Stimulated activated CD4-positive, alpha-beta T cell treated with anti-CD3 and anti-CD28 coated beads, Interleukin-15, amount 100 ng/mL, for 48 hours (primary cell): ENCODE data around the gene CCDC13.
"Not testable (repeated sequence)": the region's sequence is repeated elsewhere in the genome, so short reads cannot be mapped to it uniquely, and the experiment has no call there.

Experiments used
- DNase-seq, 2 donors: peaks; one replicate each; pipeline ENCODE4 v3.0.0-alpha.2; 2020; ENCODE audit warnings: low read depth in 2 of 2

CCDC13 gene

GRCh38 chr3:42772670-42773408 lies at the start of gene CCDC13:
CCDC13 (minus strand) TSS chr3:42773253; CDS start chr3:42758345, 14,908 bp downstream.
- DNase-seq = peak; percentile 86 to 91

GRCh38 chr3:42822828-42823227 lies 49.8 kb upstream of the CCDC13 start:
- DNase-seq = no peak

- no peak for DNase-seq
Measured at GRCh38 chr3:42820746-42821051, 47.6 kb upstream of the CCDC13 start.

- no peak for DNase-seq
Measured at GRCh38 chr3:42819351-42819965, 46.4 kb upstream of the CCDC13 start.

GRCh38 chr3:42815826-42816225 lies 42.8 kb upstream of the CCDC13 start:
- no peak for DNase-seq

GRCh38 chr3:42814914-42815507 lies 42.0 kb upstream of the CCDC13 start:
- DNase-seq = no peak

GRCh38 chr3:42814246-42814645 lies 41.2 kb upstream of the CCDC13 start:
- no peak for DNase-seq

- DNase-seq = not testable (repeated sequence)
Measured at GRCh38 chr3:42811118-42811883, 38.2 kb upstream of the CCDC13 start.

GRCh38 chr3:42810706-42811105 lies 37.7 kb upstream of the CCDC13 start:
- DNase-seq = not testable (repeated sequence)

- no peak for DNase-seq
Measured at GRCh38 chr3:42809202-42809601, 36.1 kb upstream of the CCDC13 start, which contains the start of gene ACKR2. ACKR2 (plus strand) TSS chr3:42809445; CDS start chr3:42864503, 55,058 bp downstream.

- DNase-seq = no peak
Measured at GRCh38 chr3:42807929-42808328, 34.9 kb upstream of the CCDC13 start.

- DNase-seq = no peak
Measured at GRCh38 chr3:42805141-42805821, 32.2 kb upstream of the CCDC13 start.

GRCh38 chr3:42804831-42805132 lies 31.7 kb upstream of the CCDC13 start:
- DNase-seq = no peak

- peak; percentile 89 to 93 for DNase-seq
Measured at GRCh38 chr3:42804106-42804830, 31.2 kb upstream of the CCDC13 start, which contains the start of gene HIGD1A. HIGD1A (minus strand) TSS chr3:42804490; CDS start chr3:42794253, 10,237 bp downstream.

- peak; percentile 2 to 10 for DNase-seq
Measured at GRCh38 chr3:42803414-42804105, 30.5 kb upstream of the CCDC13 start.

- no peak for DNase-seq
Measured at GRCh38 chr3:42802876-42803413, 29.9 kb upstream of the CCDC13 start.

- DNase-seq = no peak
Measured at GRCh38 chr3:42801784-42802183, 28.7 kb upstream of the CCDC13 start.

- DNase-seq = no peak
Measured at GRCh38 chr3:42801048-42801620, 28.1 kb upstream of the CCDC13 start.

GRCh38 chr3:42800251-42800650 lies 27.2 kb upstream of the CCDC13 start:
- DNase-seq = no peak

GRCh38 chr3:42799376-42799775 lies 26.3 kb upstream of the CCDC13 start:
- no peak for DNase-seq
